ENCODE results near the gene DKK1. TPM values are rescaled to one million over a fixed set of nuclear protein-coding genes. Genes with fewer than 3 reads are reported as not detected.

The DKK1 gene
- total and polyA plus RNA-seq, 7 donors, result 0.09 to 0.77 (median 0.20) TPM; not detected in 1

- DNase-seq, result no peak
- Histone ChIP-seq H3K36me3 (ENCODE audit: insufficient read depth in 1 of 2, low read depth in 1 of 2) (peaks cover 0 to 15% of the 10 kb centered on the region in 2 donors), H3K4me3 (no peak overlapping the region), H3K9me3 (no peaks in the 10 kb centered on the region), H3K27me3 (ENCODE audit: insufficient read depth in 3 of 3, low read length in 2 of 3) (no peaks in the 10 kb centered on the region), H3K4me1 (peaks cover 7% of the 10 kb centered on the region), H3K27ac (no peak overlapping the region)
- intact Hi-C loops (cut with DNase I), result no loop called here
- WGBS, 3 donors, result 59 to 86% (median 73%) methylated on average over 4 of the region's 4 CpGs
- ATAC-seq, result no peak
- no peak for TF ChIP-seq CTCF (IDR thresholded peaks at IDR 0.05)
Measured at GRCh38 chr10:52269233-52269632, 44.8 kb upstream of the DKK1 start.

GRCh38 chr10:52276163-52276562 is 37.9 kb upstream of the DKK1 start:
- peaks cover 0 to 15% of the 10 kb centered on the region in 2 donors for H3K36me3 ChIP-seq (ENCODE audit: insufficient read depth in 1 of 2, low read depth in 1 of 2)
- H3K4me1 ChIP-seq, result peaks cover 22% of the 10 kb centered on the region
- H3K27ac ChIP-seq, result no peak overlapping the region
- no peaks in the 10 kb centered on the region for H3K9me3 ChIP-seq
- no peaks in the 10 kb centered on the region for H3K27me3 ChIP-seq (ENCODE audit: insufficient read depth in 3 of 3, low read length in 2 of 3)
- no peak for DNase-seq
- WGBS, 3 donors, result 69 to 97% (median 75%) methylated on average over 2 of the region's 2 CpGs
- no peak overlapping the region for H3K4me3 ChIP-seq
- TF ChIP-seq CTCF (IDR thresholded peaks at IDR 0.05), result no peak
- no peak for ATAC-seq
- intact Hi-C loops (cut with DNase I), result no loop called here

GRCh38 chr10:52276986-52277385 is 37.1 kb upstream of the DKK1 start:
- no peak for TF ChIP-seq CTCF (IDR thresholded peaks at IDR 0.05)
- Histone ChIP-seq H3K27me3 (ENCODE audit: insufficient read depth in 3 of 3, low read length in 2 of 3) (no peaks in the 10 kb centered on the region), H3K9me3 (no peaks in the 10 kb centered on the region), H3K4me1 (peaks cover 22% of the 10 kb centered on the region), H3K27ac (no peak overlapping the region), H3K36me3 (ENCODE audit: insufficient read depth in 1 of 2, low read depth in 1 of 2) (peaks cover 0 to 12% of the 10 kb centered on the region in 2 donors), H3K4me3 (no peak overlapping the region)
- WGBS, 3 donors, result 7 to 18% (median 15%) methylated on average over 1 of the region's 1 CpG
- ATAC-seq, result no peak
- DNase-seq, result no peak
- intact Hi-C loops (cut with DNase I), result no loop called here

GRCh38 chr10:52279546-52279945 is 34.5 kb upstream of the DKK1 start:
- intact Hi-C loops (cut with DNase I), result no loop called here
- WGBS, 3 donors, result 34 to 64% (median 37%) methylated on average over 3 of the region's 3 CpGs
- Histone ChIP-seq H3K9me3 (no peaks in the 10 kb centered on the region), H3K36me3 (ENCODE audit: insufficient read depth in 1 of 2, low read depth in 1 of 2) (no peaks in the 10 kb centered on the region), H3K4me3 (no peak overlapping the region), H3K27me3 (ENCODE audit: insufficient read depth in 3 of 3, low read length in 2 of 3) (no peaks in the 10 kb centered on the region), H3K27ac (peak overlapping the region; percentile 19), H3K4me1 (peaks cover 26% of the 10 kb centered on the region)
- TF ChIP-seq CTCF (IDR thresholded peaks at IDR 0.05), result no peak
- peak in 3 of 4 donors; percentile 50 to 65 (median 63) for ATAC-seq
- DNase-seq, result no peak

GRCh38 chr10:52280051-52280450 is 34.0 kb upstream of the DKK1 start:
- TF ChIP-seq CTCF (IDR thresholded peaks at IDR 0.05), result no peak
- ATAC-seq (no peak), DNase-seq (no peak)
- Histone ChIP-seq H3K36me3 (ENCODE audit: insufficient read depth in 1 of 2, low read depth in 1 of 2) (no peaks in the 10 kb centered on the region), H3K27ac (no peak overlapping the region), H3K4me1 (peaks cover 26% of the 10 kb centered on the region), H3K27me3 (ENCODE audit: insufficient read depth in 3 of 3, low read length in 2 of 3) (no peaks in the 10 kb centered on the region), H3K9me3 (no peaks in the 10 kb centered on the region), H3K4me3 (no peak overlapping the region)
- intact Hi-C loops (cut with DNase I), result no loop called here
- WGBS, 3 donors, result 74 to 89% (median 87%) methylated on average over 1 of the region's 1 CpG
